ENCODE data around the gene IFNLR1.

DNA sequence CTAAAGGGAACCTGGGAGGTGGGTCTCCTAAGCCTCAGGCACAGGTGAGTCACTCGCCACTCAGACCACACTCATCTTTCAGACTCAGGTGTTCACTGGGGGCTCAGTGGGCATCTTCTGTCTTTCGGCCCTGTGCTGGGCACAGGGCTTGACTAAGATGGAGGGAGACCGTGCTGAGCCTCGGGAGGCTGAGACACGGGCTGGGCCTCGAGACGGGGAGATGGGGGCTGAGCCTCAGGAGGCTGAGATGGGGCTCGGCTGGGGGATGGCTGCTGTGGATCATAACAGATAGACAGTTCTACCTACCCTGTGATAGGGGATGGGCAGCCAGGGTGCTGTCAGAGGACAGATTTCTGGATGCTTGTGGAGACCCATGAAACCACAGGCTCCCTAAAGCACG is 15.5 kb upstream of the IFNLR1 start:
- TF ChIP-seq POLR2AphosphoS5 (IDR thresholded peaks at IDR 0.05; ENCODE audit: low read depth, low read length): no peak
- TF ChIP-seq REST (IDR thresholded peaks at IDR 0.05; ENCODE audit: insufficient read depth in 1 of 2, low read depth in 2 of 2, low read length in 2 of 2): no peak
- TF ChIP-seq SIN3A (IDR thresholded peaks at IDR 0.05; ENCODE audit: borderline replicate concordance, insufficient read depth, low read length): no peak
- TF ChIP-seq TAF1 (IDR thresholded peaks at IDR 0.05; ENCODE audit: borderline replicate concordance, insufficient read depth, low read length): no peak
- TF ChIP-seq FOXP2 (optimal IDR thresholded peaks at IDR 0.05; ENCODE audit: borderline replicate concordance, extremely low read depth, extremely low read length, insufficient read depth): no peak

All from PFSK-1 (cell line).